CD4-positive, alpha-beta T cell treated with Interleukin-6 for 4 hours (primary cell): ENCODE measurements around the gene MAPK8.

ENCODE experiments used
- DNase-seq: peaks from one replicate; pipeline ENCODE4 v3.0.0-alpha.2; 2020; ENCODE audit warnings: mixed read lengths

Gene MAPK8

GRCh38 chr10:48451969-48452878 lies 145.7 kb downstream of the MAPK8 start:
- DNase-seq = no peak

- DNase-seq = no peak
Observed at GRCh38 chr10:48452879-48453412, 146.5 kb downstream of the MAPK8 start.

- DNase-seq = no peak
Observed at GRCh38 chr10:48453451-48454301, 147.2 kb downstream of the MAPK8 start.

- no peak for DNase-seq
Observed at GRCh38 chr10:48454302-48455054, 148.0 kb downstream of the MAPK8 start.

- DNase-seq = no peak
Observed at GRCh38 chr10:48455055-48455391, 148.5 kb downstream of the MAPK8 start.

GRCh38 chr10:48455392-48456151 lies 149.1 kb downstream of the MAPK8 start:
- no peak for DNase-seq

- no peak for DNase-seq
Observed at GRCh38 chr10:48456361-48456804, 149.9 kb downstream of the MAPK8 start.

GRCh38 chr10:48456808-48457761 lies 150.6 kb downstream of the MAPK8 start:
- no peak for DNase-seq

- DNase-seq = no peak
Observed at GRCh38 chr10:48457949-48458661, 151.6 kb downstream of the MAPK8 start.

- no peak for DNase-seq
Observed at GRCh38 chr10:48458662-48459048, 152.2 kb downstream of the MAPK8 start.

- no peak for DNase-seq
Observed at GRCh38 chr10:48459270-48460150, 153.0 kb downstream of the MAPK8 start.

- DNase-seq = no peak
Observed at GRCh38 chr10:48460182-48460581, 153.7 kb downstream of the MAPK8 start.

GRCh38 chr10:48461623-48462481 lies 155.4 kb downstream of the MAPK8 start:
- DNase-seq = no peak

- no peak for DNase-seq
Observed at GRCh38 chr10:48462482-48463020, 156.1 kb downstream of the MAPK8 start.

GRCh38 chr10:48463318-48464003 lies 157.0 kb downstream of the MAPK8 start:
- no peak for DNase-seq

- DNase-seq = no peak
Observed at GRCh38 chr10:48464121-48464870, 157.8 kb downstream of the MAPK8 start.
